HG03045 (cell line): ENCODE data around the gene SRRM2.

Experiments
- ATAC-seq: cut with Tn5 transposase; IDR thresholded peaks from one replicate; pipeline ENCODE4 v1.9.1; 2021; ENCODE audit warnings: mild to moderate bottlenecking, moderate library complexity; ENCODE audit not compliant: unreplicated experiment

The SRRM2 gene

DNA sequence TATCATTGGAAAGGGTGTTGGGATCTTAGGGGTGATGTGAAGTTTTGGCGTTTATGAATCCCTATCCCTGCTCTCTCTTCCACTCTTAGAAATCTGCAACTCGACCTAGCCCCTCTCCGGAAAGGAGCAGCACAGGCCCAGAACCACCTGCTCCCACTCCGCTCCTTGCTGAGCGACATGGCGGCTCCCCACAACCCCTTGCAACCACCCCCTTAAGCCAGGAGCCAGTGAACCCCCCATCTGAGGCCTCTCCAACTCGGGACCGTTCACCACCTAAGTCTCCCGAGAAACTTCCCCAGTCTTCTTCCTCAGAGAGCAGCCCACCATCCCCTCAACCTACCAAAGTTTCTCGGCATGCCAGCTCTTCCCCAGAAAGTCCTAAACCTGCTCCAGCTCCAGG is 9.0 kb downstream of the SRRM2 start:
- ATAC-seq: no peak

DNA sequence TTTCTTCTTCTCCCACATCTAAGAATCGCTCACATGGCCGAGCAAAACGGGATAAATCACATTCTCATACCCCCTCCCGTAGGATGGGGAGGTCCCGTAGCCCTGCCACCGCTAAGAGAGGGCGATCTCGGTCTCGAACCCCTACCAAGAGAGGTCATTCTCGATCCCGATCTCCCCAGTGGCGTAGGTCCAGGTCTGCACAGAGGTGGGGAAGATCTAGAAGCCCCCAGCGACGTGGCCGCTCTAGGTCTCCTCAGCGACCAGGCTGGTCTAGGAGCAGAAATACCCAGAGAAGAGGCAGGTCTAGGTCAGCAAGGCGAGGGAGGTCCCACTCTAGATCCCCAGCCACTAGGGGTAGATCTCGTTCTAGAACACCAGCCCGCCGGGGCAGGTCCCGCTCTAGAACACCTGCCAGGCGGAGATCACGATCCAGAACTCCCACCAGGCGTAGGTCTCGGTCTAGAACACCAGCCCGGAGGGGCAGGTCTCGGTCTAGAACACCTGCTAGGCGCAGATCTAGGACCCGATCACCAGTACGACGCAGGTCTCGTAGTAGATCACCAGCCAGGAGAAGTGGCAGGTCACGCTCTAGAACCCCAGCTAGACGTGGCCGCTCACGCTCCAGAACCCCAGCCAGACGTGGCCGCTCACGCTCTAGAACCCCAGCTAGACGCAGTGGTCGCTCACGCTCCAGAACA is 9.6 kb downstream of the SRRM2 start:
- ATAC-seq: no peak

DNA sequence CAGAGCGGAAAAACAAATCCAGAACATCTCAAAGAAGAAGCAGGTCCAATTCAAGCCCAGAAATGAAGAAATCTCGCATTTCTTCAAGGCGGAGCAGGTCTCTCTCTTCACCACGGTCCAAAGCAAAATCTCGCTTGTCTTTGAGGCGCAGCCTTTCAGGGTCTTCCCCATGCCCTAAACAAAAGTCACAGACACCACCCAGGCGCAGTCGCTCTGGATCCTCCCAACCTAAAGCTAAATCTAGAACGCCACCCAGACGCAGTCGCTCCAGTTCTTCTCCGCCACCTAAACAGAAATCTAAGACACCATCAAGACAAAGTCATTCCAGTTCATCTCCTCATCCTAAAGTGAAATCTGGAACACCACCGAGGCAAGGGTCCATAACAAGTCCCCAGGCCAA is 10.3 kb downstream of the SRRM2 start:
- no peak for ATAC-seq

DNA sequence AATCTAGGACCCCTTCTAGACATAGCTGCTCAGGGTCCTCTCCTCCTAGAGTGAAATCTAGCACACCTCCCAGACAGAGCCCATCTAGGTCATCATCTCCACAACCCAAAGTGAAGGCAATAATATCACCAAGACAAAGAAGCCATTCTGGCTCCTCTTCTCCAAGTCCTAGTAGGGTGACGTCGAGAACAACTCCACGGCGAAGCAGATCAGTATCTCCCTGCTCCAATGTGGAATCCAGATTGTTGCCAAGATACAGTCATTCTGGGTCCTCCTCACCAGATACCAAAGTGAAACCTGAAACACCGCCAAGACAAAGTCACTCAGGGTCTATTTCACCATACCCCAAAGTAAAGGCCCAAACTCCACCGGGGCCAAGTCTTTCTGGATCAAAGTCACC is 10.7 kb downstream of the SRRM2 start:
- ATAC-seq: no peak

DNA sequence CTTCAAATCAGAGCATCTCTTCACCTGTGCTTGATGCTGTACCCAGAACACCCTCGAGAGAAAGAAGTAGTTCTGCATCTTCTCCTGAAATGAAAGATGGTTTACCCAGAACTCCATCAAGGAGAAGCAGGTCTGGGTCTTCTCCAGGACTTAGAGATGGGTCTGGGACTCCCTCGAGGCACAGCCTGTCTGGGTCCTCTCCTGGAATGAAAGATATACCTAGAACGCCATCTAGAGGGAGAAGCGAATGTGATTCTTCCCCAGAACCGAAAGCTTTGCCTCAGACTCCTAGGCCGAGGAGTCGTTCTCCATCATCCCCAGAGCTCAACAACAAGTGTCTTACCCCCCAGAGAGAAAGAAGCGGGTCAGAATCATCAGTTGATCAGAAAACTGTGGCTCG is 12.3 kb downstream of the SRRM2 start:
- no peak for ATAC-seq

DNA sequence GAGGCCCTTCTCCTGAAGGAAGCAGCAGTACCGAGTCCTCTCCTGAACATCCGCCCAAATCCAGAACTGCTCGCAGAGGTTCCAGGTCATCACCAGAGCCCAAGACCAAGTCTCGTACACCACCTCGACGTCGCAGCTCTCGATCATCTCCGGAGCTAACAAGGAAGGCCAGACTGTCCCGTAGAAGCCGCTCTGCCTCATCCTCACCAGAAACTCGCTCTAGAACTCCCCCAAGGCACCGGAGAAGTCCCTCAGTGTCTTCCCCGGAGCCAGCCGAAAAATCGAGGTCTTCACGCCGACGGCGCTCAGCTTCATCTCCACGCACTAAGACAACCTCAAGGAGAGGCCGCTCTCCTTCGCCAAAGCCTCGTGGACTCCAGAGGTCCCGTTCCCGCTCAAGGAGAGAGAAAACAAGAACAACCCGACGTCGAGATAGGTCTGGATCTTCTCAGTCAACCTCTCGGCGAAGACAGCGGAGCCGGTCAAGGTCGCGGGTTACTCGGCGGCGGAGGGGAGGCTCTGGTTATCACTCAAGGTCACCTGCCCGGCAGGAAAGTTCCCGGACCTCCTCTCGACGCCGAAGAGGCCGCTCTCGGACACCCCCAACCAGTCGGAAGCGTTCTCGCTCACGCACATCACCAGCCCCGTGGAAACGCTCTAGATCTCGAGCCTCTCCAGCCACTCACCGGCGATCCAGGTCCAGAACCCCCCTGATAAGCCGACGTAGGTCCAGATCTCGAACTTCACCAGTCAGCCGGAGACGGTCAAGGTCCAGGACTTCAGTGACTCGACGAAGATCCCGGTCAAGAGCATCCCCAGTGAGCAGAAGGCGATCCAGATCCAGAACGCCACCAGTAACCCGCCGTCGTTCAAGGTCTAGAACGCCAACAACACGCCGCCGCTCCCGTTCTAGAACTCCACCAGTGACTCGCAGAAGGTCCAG is 13.3 kb downstream of the SRRM2 start:
- no peak for ATAC-seq

DNA sequence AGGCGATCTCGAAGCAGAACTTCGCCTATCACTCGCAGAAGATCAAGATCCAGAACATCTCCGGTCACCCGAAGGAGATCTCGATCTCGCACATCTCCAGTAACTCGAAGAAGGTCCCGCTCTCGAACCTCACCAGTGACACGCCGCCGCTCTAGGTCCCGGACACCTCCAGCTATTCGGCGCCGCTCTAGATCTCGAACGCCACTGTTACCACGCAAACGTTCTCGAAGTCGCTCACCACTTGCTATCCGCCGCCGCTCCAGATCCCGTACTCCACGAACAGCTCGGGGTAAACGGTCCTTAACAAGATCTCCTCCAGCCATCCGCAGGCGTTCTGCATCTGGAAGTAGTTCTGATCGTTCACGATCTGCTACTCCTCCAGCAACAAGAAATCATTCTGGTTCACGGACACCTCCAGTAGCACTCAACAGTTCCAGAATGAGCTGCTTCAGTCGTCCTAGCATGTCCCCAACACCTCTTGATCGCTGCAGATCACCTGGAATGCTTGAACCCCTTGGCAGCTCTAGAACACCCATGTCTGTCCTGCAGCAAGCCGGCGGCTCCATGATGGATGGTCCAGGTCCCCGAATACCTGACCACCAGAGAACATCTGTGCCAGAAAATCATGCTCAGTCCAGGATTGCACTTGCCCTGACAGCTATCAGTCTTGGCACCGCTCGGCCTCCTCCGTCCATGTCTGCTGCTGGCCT is 14.1 kb downstream of the SRRM2 start:
- ATAC-seq: no peak

DNA sequence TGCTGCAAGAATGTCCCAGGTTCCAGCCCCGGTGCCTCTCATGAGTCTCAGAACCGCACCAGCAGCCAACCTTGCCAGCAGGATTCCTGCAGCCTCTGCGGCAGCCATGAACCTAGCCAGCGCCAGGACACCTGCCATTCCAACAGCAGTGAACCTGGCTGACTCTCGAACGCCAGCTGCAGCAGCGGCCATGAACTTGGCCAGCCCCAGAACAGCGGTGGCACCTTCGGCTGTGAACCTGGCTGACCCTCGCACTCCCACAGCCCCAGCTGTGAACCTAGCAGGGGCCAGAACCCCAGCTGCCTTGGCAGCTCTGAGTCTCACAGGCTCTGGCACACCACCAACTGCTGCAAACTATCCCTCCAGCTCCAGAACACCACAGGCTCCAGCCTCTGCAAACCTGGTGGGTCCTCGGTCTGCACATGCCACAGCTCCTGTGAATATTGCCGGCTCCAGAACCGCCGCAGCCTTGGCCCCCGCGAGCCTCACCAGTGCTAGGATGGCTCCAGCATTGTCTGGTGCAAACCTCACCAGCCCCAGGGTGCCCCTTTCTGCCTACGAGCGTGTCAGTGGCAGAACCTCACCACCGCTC is 14.8 kb downstream of the SRRM2 start:
- no peak for ATAC-seq

DNA sequence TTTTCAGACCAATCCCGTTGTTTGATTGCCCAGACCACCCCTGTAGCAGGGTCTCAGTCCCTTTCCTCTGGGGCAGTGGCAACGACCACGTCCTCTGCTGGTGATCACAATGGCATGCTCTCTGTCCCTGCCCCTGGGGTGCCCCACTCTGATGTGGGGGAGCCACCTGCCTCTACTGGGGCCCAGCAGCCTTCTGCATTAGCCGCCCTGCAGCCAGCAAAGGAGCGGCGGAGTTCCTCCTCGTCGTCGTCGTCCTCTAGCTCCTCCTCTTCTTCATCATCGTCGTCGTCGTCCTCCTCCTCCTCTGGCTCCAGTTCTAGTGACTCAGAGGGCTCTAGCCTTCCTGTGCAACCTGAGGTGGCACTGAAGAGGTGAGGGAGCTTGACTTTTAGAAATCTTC is 15.5 kb downstream of the SRRM2 start:
- ATAC-seq: no peak

DNA sequence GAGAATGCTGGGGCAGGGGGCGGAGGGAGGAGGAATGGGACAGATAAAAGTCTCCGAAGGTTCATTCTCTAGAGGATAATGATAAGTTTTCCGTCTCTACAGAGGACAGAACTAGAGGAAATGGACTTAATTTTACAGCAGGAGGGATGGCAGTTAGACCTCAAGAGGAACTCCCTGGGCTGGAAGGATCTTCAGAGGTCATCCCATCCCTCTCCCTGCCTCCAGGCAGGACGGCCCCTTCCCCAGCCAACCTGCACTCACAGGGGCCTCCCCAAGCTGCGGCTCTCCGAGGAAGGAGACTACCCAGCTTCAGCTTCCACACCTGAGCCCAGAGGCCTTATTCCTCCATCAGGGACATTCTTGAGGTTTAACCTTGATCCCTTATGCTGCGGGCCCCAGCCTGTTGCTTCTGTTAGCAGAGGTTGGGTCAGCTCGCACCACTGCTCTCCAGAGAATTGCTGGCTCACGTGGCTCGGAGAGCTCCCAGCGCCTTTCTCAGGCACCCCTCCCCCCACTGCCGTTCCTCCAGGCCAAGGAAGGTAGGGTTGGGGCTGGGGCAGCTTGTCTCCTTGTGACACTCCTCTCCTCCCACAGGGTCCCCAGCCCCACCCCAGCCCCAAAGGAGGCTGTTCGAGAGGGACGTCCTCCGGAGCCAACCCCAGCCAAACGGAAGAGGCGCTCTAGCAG is 16.1 kb downstream of the SRRM2 start:
- no peak for ATAC-seq

DNA sequence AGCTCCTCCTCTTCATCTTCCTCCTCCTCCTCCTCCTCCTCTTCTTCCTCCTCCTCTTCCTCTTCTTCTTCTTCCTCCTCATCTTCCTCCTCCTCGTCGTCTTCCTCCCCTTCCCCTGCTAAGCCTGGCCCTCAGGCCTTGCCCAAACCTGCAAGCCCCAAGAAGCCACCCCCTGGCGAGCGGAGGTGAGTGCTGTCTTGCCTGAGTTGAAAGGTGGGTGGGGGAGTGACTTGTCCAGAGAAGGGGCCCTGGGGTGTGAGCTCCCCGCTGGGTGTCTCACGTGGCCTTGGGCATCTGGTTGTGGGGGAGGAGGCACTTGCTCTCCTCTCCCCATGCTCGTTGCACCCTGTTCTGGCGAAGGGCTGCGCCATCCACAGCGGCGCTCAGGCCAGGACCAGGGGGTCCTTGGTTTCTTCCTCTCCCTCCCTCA is 16.7 kb downstream of the SRRM2 start:
- no peak for ATAC-seq

DNA sequence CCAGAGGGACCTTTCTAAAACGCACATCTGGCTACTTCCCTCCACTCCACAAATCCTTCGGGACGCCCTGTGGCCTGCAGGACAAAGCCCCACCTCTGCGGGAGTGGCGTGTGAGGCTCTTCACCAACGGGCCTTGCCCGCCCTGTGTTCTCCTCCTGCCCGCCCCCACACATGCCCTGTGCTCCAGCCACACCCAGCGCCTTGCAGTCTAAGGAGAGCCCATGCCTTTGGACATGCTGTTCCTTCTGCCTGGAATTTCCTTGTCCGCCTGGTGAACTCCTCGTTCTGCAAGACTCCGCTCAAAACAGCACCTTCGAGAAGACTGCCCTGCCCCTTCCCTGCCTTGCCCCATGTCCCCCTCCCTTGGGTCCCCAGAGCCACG is 17.2 kb downstream of the SRRM2 start:
- no peak for ATAC-seq

DNA sequence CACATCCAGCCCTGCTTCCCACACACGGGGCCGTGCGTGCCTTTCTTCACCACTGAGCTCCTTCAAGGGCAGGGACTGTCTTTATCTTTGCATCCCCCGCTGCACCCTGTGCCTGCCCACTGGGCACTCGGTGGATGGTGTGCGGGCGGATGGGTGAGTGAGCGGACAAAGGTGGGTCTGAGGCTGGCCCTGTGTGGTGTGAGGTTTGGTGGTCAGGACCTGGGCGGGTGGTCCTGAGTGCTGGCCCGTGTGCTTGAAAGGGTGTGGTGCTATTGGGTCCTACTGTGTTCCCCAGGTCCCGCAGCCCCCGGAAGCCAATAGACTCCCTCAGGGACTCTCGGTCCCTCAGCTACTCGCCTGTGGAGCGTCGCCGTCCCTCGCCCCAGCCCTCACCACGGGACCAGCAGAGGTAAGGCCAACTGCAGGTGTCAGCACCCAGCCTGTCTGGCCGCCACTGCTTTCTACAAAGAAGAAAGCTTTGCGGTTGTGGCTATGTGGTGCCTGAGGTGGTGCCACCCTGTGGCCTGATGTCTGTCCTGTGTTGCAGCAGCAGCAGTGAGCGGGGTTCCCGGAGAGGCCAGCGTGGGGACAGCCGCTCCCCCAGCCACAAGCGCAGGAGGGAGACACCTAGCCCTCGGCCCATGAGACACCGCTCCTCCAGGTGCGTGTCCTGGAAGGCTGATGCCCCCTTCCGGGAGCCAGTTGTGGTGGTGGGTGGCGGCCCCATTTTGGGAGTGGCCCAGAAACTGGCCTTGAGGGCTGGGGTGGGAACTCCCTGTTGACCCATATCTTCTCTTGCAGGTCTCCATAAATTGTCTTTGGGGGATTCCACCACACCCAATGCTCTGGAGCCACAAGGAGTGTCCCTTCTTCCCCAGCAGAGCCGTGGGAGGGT is 17.9 kb downstream of the SRRM2 start:
- ATAC-seq: no peak

DNA sequence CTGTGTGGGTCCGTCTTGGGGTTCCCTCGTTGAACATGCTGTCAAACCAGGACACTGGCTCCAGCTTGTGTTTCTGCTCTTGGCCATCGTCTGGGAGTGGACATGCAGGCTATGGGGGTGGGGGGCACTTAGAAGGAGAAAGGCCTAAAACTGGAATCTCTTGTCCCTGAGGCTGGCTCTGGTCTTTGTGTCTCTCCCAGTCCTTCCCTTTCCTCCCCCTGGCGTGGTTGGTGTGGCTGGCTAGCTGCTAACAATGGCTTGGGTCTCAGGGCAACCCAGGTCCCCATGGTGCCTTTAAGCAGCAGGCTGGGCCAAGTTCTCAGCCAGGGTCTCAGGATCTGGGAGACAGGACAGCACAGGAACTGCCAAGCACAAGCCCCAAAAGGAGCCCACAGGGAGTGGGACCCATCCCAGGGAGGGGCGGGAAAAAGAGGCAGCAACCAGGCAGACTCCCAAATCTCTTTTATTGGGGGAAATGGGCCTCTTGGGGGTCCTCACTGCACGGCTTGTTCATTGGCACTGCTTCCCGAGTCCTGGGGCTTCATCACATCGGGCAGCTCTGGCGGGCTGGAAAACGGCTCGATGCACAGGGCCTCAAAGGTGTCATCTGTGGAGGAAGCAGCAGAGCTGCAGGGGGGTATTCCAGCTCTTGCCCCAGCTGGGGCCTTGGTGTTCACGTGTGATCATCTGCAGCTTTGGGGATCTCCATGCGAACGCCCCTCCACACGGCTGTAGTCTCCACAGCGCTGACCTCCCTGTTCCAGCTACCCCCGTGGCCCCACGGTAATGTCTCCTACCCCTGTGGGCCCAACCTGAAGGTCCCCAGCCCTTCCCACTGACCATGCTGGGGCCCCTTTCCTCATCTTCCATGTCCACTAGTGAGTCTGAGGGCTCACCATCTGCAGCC is 19.3 kb downstream of the SRRM2 start:
- ATAC-seq: no peak

DNA sequence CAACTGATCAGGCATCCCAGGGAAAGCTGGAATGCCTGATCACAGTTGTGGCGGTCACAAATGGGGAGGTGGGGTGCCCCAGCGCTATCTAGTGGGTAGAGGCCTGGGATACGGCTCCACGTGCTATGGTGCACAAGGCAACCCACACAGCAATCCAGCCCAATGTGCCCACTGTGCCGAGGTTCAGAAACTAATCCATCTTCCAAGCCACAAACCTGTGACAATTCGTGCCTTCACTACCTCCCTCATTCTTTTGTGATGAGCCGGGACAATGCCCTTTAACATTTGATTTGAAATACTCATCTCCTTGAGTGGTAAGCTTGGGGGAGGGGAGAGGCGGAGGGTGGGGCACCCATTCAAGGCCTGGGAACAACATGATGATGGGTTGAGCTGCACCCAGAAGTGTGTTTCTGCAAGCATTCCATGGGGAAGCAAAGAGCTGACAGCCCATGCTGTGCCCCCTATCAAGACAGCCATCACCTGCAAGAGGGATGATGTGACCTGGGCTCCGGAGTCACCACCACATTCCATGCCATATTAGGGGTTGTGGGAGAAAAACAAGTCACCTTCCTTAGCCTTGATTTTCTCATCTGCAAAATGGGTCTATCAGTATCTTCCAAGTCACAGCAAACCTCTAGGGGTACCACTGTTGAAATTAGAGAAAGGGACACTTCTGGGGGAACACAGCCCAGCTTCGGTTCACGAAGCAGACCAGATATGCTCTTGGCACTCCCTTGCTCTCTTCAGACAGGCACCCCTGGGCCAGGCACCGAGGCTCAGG is 20.9 kb downstream of the SRRM2 start:
- ATAC-seq: no peak

DNA sequence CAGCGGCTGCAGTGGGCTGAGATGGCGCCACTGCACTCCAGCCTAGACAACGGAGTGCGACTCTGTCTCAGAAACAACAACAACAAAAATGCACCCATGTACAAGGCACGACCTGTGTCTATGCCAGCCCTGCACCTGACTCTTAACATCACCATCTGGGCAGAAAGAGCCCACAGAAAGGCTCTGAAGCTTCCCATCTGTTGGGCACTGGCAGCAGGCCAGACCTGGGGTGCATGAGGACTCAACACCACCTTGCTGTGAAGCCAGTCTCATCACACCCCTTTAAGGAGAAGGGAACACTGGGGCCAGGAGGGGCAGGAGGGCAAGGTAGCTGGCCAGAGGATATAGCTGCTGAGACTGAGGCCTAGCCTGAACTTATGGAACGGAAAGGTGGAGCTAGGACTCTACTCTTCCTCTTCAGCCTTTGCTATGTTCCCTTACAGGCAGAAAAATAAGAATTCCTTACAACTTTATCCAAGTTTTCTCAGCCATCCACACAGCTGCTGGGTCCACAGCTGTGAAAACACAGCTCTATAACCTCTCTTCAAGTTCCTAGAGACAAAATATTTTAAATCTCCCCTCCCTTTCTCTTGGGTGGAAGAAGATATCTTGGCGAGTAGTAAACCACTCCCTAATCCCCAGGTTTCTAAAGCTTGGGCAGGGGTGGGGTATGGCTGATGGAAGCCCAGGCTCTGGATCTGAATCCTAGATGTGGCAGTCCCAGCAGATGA is 21.9 kb downstream of the SRRM2 start:
- no peak for ATAC-seq

DNA sequence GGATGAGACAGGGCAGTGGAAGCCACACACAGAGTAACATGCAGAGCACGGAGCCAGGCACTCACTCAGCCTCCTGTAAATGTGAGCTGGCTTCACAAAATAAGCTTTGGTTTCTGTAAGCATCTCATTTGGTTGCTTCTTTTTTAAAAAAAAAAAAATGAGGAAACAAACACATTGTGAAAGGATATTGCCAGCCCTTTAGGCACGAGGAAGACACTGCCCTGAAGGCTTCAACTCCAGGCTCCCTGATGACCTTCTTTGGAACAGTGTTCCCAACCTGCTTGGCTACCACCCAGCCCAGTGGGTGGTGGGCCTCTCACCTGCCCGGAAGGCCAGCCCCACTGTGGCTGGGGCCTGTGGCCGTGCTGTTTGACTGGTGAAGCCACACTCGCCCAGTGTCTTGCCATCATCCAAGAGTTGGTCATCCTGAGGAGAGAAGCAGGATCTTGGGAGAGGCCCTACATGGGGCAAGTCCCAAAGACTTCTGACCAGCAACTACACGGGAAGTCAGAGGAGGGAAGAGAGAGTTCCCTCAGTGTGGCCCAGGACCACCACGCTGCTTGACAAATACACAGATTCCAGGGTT is 22.8 kb downstream of the SRRM2 start:
- no peak for ATAC-seq
